Tibial nerve (tissue), 4 donors: ENCODE data around the gene PHACTR1. TPM values are rescaled to one million over a fixed set of nuclear protein-coding genes. Genes with fewer than 3 reads are reported as not detected.
"Not testable (repeated sequence)": the region's sequence is repeated elsewhere in the genome, so short reads cannot be mapped to it uniquely, and the experiment has no call there.

Experiments used
- DNase-seq, 2 donors: peaks; one replicate each; pipeline ENCODE4 v3.0.0-alpha.2; 2019; ENCODE audit warnings: low spot score in 2 of 2
- H3K27ac ChIP-seq, 4 donors: fragments of 200-600 bp; sonication (generic) in 3 of 4; one replicate each; pipeline ENCODE4 v1.5.1; 2017 to 2019; ENCODE audit warnings: mild to moderate bottlenecking in 1 of 4
- H3K27me3 ChIP-seq, 2 donors: fragments of 200-600 bp; sonication (generic) in 1 of 2; one replicate each; pipeline versions ENCODE4 v1.5.1 to v1.6.0; 2017 to 2019
- H3K36me3 ChIP-seq, 3 donors: fragments of 200-600 bp; sonication (generic); one replicate each; pipeline ENCODE4 v1.5.1; 2018 to 2019
- H3K4me1 ChIP-seq, 4 donors: fragments of 200-600 bp; sonication (generic) in 3 of 4; one replicate each; pipeline ENCODE4 v1.5.1; 2017 to 2019
- H3K4me3 ChIP-seq, 4 donors: fragments of 200-600 bp; sonication (generic) in 3 of 4; one replicate each; pipeline ENCODE4 v1.5.1; 2017 to 2019; ENCODE audit warnings: mild to moderate bottlenecking in 1 of 4, moderate library complexity in 1 of 4
- H3K9me3 ChIP-seq, 4 donors: fragments of 200-600 bp; sonication (generic) in 3 of 4; one replicate each; pipeline ENCODE4 v1.5.1; 2017 to 2019
- CTCF ChIP-seq, 5 experiments: fragments of 200-600 bp in 3 of 5; fragments of 450-650 bp in 2 of 5; sonication (generic) in 3 of 5; IDR thresholded peaks; one replicate each; pipeline ENCODE4 v1.5.1; 2016 to 2019; ENCODE audit warnings: antibody characterized with exemption in 5 of 5, mild to moderate bottlenecking in 3 of 5, moderate library complexity in 2 of 5
- EP300 ChIP-seq, 2 donors: sonication (generic); formaldehyde crosslinking; IDR thresholded peaks; one replicate each; pipeline ENCODE4 v1.6.1; 2017; ENCODE audit warnings: antibody characterized with exemption in 2 of 2, mild to moderate bottlenecking in 1 of 2
- POLR2A ChIP-seq, 2 donors: fragments of 450-650 bp; IDR thresholded peaks; one replicate each; pipeline ENCODE4 v1.6.1; 2017; ENCODE audit warnings: antibody characterized with exemption in 2 of 2, mild to moderate bottlenecking in 2 of 2, moderate library complexity in 2 of 2
- WGBS, 2 donors: methylation state at CpG; one replicate each; pipeline ENCODE4 v1.1.5; 2018; 5-methylcytosine and 5-hydroxymethylcytosine counted together
- total RNA-seq, 4 donors: library from RNA; depleted of rRNA; stranded (reverse); fragments of >200 nt; gene quantifications; one replicate each; pipeline ENCODE4 v1.1.0, GENCODE V29; 2016

The PHACTR1 gene
- total RNA-seq, 4 donors from 2014 or later = 1.5 to 2.7 (median 1.6) TPM

DNA sequence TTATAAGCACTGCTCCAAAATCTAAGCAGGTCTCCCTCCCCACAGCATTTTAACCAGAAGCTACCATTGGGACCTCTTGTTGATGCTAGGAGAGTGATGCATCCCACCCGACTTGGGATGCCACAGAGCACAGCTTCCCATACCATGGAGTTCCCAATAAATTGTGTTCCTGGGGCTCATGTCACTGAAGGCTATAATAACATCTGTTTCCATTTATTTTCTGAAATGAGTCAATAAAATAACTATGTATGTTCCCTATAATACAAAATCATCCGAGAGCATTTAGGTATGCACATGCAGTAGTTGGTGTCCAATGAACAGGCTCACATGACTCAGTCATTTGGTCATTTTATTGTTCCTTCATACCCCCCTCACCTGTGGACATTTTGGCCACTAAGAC lies 407.6 kb downstream of the PHACTR1 start:
- Histone ChIP-seq H3K4me3 (no peak overlapping the region), H3K36me3 (no peaks in the 10 kb centered on the region), H3K27ac (no peak overlapping the region), H3K4me1 (no peaks in the 10 kb centered on the region), H3K27me3 (no peaks in the 10 kb centered on the region), H3K9me3 (peaks cover 0 to 6% (median 0%) of the 10 kb centered on the region in 4 donors)
- TF ChIP-seq POLR2A (IDR thresholded peaks at IDR 0.05) (no peak), CTCF (IDR thresholded peaks at IDR 0.05) (no peak), EP300 (IDR thresholded peaks at IDR 0.05) (no peak)
- WGBS, 2 donors = 58 to 77% methylated on average over 2 of the region's 2 CpGs
- DNase-seq = no peak

GRCh38 chr6:13125841-13126240 lies 409.3 kb downstream of the PHACTR1 start:
- WGBS, 2 donors = 69 to 75% methylated on average over 3 of the region's 3 CpGs
- H3K4me3 ChIP-seq = no peak overlapping the region
- peaks cover 0 to 6% (median 0%) of the 10 kb centered on the region in 4 donors for H3K9me3 ChIP-seq
- TF ChIP-seq CTCF (IDR thresholded peaks at IDR 0.05) = no peak
- TF ChIP-seq EP300 (IDR thresholded peaks at IDR 0.05) = no peak
- TF ChIP-seq POLR2A (IDR thresholded peaks at IDR 0.05) = no peak
- H3K27me3 ChIP-seq = no peaks in the 10 kb centered on the region
- H3K36me3 ChIP-seq = no peaks in the 10 kb centered on the region
- no peak overlapping the region for H3K27ac ChIP-seq
- DNase-seq = no peak
- no peaks in the 10 kb centered on the region for H3K4me1 ChIP-seq

GRCh38 chr6:13131935-13132661 lies 415.5 kb downstream of the PHACTR1 start:
- Histone ChIP-seq H3K4me3 (no peak overlapping the region), H3K9me3 (peaks cover 0 to 6% (median 0%) of the 10 kb centered on the region in 4 donors), H3K36me3 (no peaks in the 10 kb centered on the region), H3K27ac (no peak overlapping the region), H3K4me1 (no peaks in the 10 kb centered on the region), H3K27me3 (no peaks in the 10 kb centered on the region)
- WGBS, 2 donors = 83 to 89% methylated on average over 4 of the region's 4 CpGs
- TF ChIP-seq POLR2A (IDR thresholded peaks at IDR 0.05) (no peak), CTCF (IDR thresholded peaks at IDR 0.05) (no peak), EP300 (IDR thresholded peaks at IDR 0.05) (no peak)
- DNase-seq = no peak

DNA sequence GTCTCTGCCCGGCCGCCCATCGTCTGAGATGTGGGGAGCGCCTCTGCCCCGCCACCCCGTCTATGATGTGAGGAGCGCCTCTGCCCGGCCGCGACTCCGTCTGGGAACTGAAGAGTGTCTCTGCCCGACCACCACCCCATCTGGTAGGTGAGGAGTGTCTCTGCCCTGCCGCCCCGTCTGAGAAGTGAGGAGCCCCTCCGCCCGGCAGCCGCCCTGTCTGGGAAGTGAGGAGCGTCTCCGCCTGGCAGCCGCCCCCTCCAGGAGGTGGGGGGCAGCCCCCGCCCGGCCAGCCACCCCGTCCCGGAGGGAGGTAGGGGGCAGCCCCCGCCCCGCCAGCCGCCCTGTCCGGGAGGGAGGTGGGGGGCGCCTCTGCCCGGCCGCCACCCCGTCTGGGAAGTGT lies 417.3 kb downstream of the PHACTR1 start:
- not testable (repeated sequence) for H3K4me1 ChIP-seq, H3K27me3 ChIP-seq, H3K4me3 ChIP-seq, H3K36me3 ChIP-seq, H3K9me3 ChIP-seq, H3K27ac ChIP-seq, DNase-seq
- 96% methylated on average over 15 to 20 of the region's 32 CpGs for whole genome bisulfite sequencing, 2 donors

DNA sequence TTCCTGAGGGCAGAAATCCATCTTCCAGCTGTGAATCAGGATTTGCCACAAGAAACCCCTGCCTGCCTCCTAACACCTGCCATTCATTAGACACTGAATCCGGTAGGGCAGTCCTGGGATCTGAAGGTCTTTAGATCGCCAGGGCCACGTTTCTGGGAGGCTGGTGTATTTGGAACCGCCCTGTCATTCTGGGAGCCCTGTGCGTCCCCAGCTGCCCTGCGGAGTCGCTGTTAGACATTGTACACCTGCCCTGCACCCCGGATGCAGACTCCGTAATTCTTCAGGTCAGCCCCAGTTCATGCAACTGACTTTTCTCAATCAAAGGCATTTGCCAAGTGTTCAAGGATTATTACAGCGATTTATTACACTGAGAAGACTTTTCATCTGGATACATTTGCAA lies 418.6 kb downstream of the PHACTR1 start:
- no peaks in the 10 kb centered on the region for H3K36me3 ChIP-seq
- WGBS, 2 donors = 70 to 79% methylated on average over 9 to 10 of the region's 10 CpGs
- no peak overlapping the region for H3K4me3 ChIP-seq

More for the DNA sequence above, 418.6 kb downstream of the PHACTR1 start:
- DNase-seq = no peak
- no peaks in the 10 kb centered on the region for H3K4me1 ChIP-seq
- no peaks in the 10 kb centered on the region for H3K27me3 ChIP-seq
- H3K9me3 ChIP-seq = no peaks in the 10 kb centered on the region
- no peak overlapping the region for H3K27ac ChIP-seq
- no peak for TF ChIP-seq EP300 (IDR thresholded peaks at IDR 0.05)
- no peak for TF ChIP-seq CTCF (IDR thresholded peaks at IDR 0.05)
- TF ChIP-seq POLR2A (IDR thresholded peaks at IDR 0.05) = no peak
